HepG2 (cell line): Measurements from ENCODE around the gene GRIK3.

Experiments
- ARID4A ChIP-seq: sonication (generic); formaldehyde crosslinking; IDR thresholded peaks from 2 replicates; pipeline ENCODE4 v1.5.0; 2020; ENCODE audit warnings: mild to moderate bottlenecking, missing genetic modification reagents, borderline replicate concordance
- ELK4 ChIP-seq: sonication (generic); formaldehyde crosslinking; IDR thresholded peaks from 2 replicates; pipeline ENCODE4 v1.9.0; 2021; ENCODE audit warnings: missing genetic modification reagents, borderline replicate concordance
- HNRNPL ChIP-seq: fragments of 200-400 bp; formaldehyde crosslinking; IDR thresholded peaks from 2 replicates; pipeline ENCODE4 v1.6.1; 2017; ENCODE audit warnings: mild to moderate bottlenecking, low read depth, low read length
- MYC ChIP-seq: sonication (generic); formaldehyde crosslinking; IDR thresholded peaks from 2 replicates; pipeline ENCODE4 v1.9.0; 2021; ENCODE audit warnings: missing genetic modification reagents, borderline replicate concordance
- ZNF138 ChIP-seq: sonication (generic); formaldehyde crosslinking; IDR thresholded peaks from 2 replicates; pipeline ENCODE4 v1.5.0; 2020; ENCODE audit warnings: mild to moderate bottlenecking, low read depth, missing genetic modification reagents
- ZNF207 ChIP-seq: fragments of 450-650 bp; IDR thresholded peaks from 2 replicates; pipeline ENCODE4 v1.6.1; 2016; ENCODE audit warnings: antibody characterized with exemption, borderline replicate concordance

GRCh38 chr1:37009521-37009920, 24.8 kb downstream of the GRIK3 start:
- no peak for TF ChIP-seq ELK4
- TF ChIP-seq MYC (CRISPR knock-in tag) = no peak
- no peak for TF ChIP-seq ARID4A (CRISPR knock-in tag)
- TF ChIP-seq ZNF138 = no peak
- no peak for TF ChIP-seq HNRNPL
- no peak for TF ChIP-seq ZNF207
